Measurements from ENCODE around the gene CAPN13. TPM values are rescaled to one million over a fixed set of nuclear protein-coding genes. Genes with fewer than 3 reads are reported as not detected.

The CAPN13 gene
- total and polyA plus RNA-seq, 4 donors: 0.13 to 0.42 TPM; not detected in 2

- TF ChIP-seq HNF4A (conservative IDR thresholded peaks at IDR 0.05): no peak
- no peak for TF ChIP-seq YY1 (IDR thresholded peaks at IDR 0.05)
- TF ChIP-seq EGR1 (IDR thresholded peaks at IDR 0.05; ENCODE audit: low read depth in 2 of 2): no peak
- Histone ChIP-seq H3K9ac (ENCODE audit: low read depth in 1 of 2, low read length in 2 of 2) (no peak overlapping the region), H3K4me3 (ENCODE audit: low read depth in 1 of 3, low read length in 3 of 3) (no peak overlapping the region), H3K9me3 (ENCODE audit: control insufficient read depth in 4 of 4, low read length in 3 of 4) (no peaks in the 10 kb centered on the region), H3K27me3 (ENCODE audit: control insufficient read depth in 4 of 4, insufficient read depth in 4 of 4, low read length in 3 of 4) (no peaks in the 10 kb centered on the region), H3K27ac (ENCODE audit: low read depth in 1 of 2, low read length in 2 of 2) (no peak overlapping the region), H3K36me3 (ENCODE audit: control insufficient read depth in 4 of 4, insufficient read depth in 3 of 4, low read depth in 1 of 4, low read length in 3 of 4) (no peaks in the 10 kb centered on the region), H3K4me1 (ENCODE audit: control insufficient read depth in 4 of 4, insufficient read depth in 4 of 4, low read length in 3 of 4) (no peaks in the 10 kb centered on the region)
- no peak for DNase-seq (ENCODE audit: low spot score)
- 90% methylated on average over 3 of the region's 3 CpGs for WGBS
These were observed 44.0 kb downstream of the CAPN13 start for GRCh38 chr2:30763151-30763660.

GRCh38 chr2:30761226-30761625 lies 46.0 kb downstream of the CAPN13 start:
- H3K4me3 ChIP-seq (ENCODE audit: low read depth in 1 of 3, low read length in 3 of 3): no peak overlapping the region
- H3K9ac ChIP-seq (ENCODE audit: low read depth in 1 of 2, low read length in 2 of 2): no peak overlapping the region
- no peak for DNase-seq (ENCODE audit: low spot score)
- H3K27ac ChIP-seq (ENCODE audit: low read depth in 1 of 2, low read length in 2 of 2): no peak overlapping the region
- H3K9me3 ChIP-seq (ENCODE audit: control insufficient read depth in 4 of 4, low read length in 3 of 4): no peaks in the 10 kb centered on the region
- no peaks in the 10 kb centered on the region for H3K36me3 ChIP-seq (ENCODE audit: control insufficient read depth in 4 of 4, insufficient read depth in 3 of 4, low read depth in 1 of 4, low read length in 3 of 4)
- H3K4me1 ChIP-seq (ENCODE audit: control insufficient read depth in 4 of 4, insufficient read depth in 4 of 4, low read length in 3 of 4): no peaks in the 10 kb centered on the region
- WGBS: 85% methylated on average over 8 of the region's 8 CpGs
- no peak for TF ChIP-seq NR2F2 (IDR thresholded peaks at IDR 0.05)
- no peak for TF ChIP-seq HNF4A (conservative IDR thresholded peaks at IDR 0.05)
- TF ChIP-seq FOXA2 (IDR thresholded peaks at IDR 0.05): no peak
- no peak for TF ChIP-seq RXRA (IDR thresholded peaks at IDR 0.05)
- no peak for TF ChIP-seq JUND (IDR thresholded peaks at IDR 0.05)
- no peak for TF ChIP-seq GABPA (IDR thresholded peaks at IDR 0.05 in 1 of 2, conservative IDR thresholded peaks at IDR 0.05 in 1 of 2)
- TF ChIP-seq YY1 (IDR thresholded peaks at IDR 0.05): no peak
- no peak for TF ChIP-seq TAF1 (conservative IDR thresholded peaks at IDR 0.05)
- no peak for TF ChIP-seq ATF3 (IDR thresholded peaks at IDR 0.05)
- TF ChIP-seq ZBTB33 (IDR thresholded peaks at IDR 0.05): no peak
- TF ChIP-seq RAD21 (IDR thresholded peaks at IDR 0.05): no peak
- H3K27me3 ChIP-seq (ENCODE audit: control insufficient read depth in 4 of 4, insufficient read depth in 4 of 4, low read length in 3 of 4): no peaks in the 10 kb centered on the region

GRCh38 chr2:30759481-30759880 lies 47.8 kb downstream of the CAPN13 start:
- no peak for DNase-seq (ENCODE audit: low spot score)
- Histone ChIP-seq H3K4me1 (ENCODE audit: control insufficient read depth in 4 of 4, insufficient read depth in 4 of 4, low read length in 3 of 4) (no peaks in the 10 kb centered on the region), H3K4me3 (ENCODE audit: low read depth in 1 of 3, low read length in 3 of 3) (no peak overlapping the region), H3K27me3 (ENCODE audit: control insufficient read depth in 4 of 4, insufficient read depth in 4 of 4, low read length in 3 of 4) (no peaks in the 10 kb centered on the region), H3K9me3 (ENCODE audit: control insufficient read depth in 4 of 4, low read length in 3 of 4) (no peaks in the 10 kb centered on the region), H3K36me3 (ENCODE audit: control insufficient read depth in 4 of 4, insufficient read depth in 3 of 4, low read depth in 1 of 4, low read length in 3 of 4) (no peaks in the 10 kb centered on the region), H3K9ac (ENCODE audit: low read depth in 1 of 2, low read length in 2 of 2) (no peak overlapping the region), H3K27ac (ENCODE audit: low read depth in 1 of 2, low read length in 2 of 2) (no peak overlapping the region)
- TF ChIP-seq ZBTB33 (IDR thresholded peaks at IDR 0.05) (no peak), SP1 (IDR thresholded peaks at IDR 0.05) (no peak), RXRA (IDR thresholded peaks at IDR 0.05) (no peak), HNF4A (conservative IDR thresholded peaks at IDR 0.05) (no peak), RAD21 (IDR thresholded peaks at IDR 0.05) (no peak), MAX (IDR thresholded peaks at IDR 0.05) (no peak), REST (IDR thresholded peaks at IDR 0.05) (no peak), FOXA2 (IDR thresholded peaks at IDR 0.05) (no peak), GABPA (IDR thresholded peaks at IDR 0.05 in 1 of 2, conservative IDR thresholded peaks at IDR 0.05 in 1 of 2) (no peak)
- 92% methylated on average over 14 of the region's 14 CpGs for WGBS
